ENCODE data around the gene WFDC12.
A peak's percentile ranks its signal among the peaks of the same experiment; 100 is the strongest.

WFDC12 gene

GRCh38 chr20:45094201-45094600, 30.1 kb downstream of the WFDC12 start:
- CTCF ChIA-PET: interaction anchor here (0.6 to 10.3 kb wide), 10 partner anchors 17 to 204 kb away, joined by 3 to 128 read pairs (median 6); no protein-coding TSS in a partner anchor
- H3K27me3 Mint-ChIP-seq: peaks cover 36% of the 10 kb centered on the region
- H3K4me1 Mint-ChIP-seq: peaks cover 11% of the 10 kb centered on the region
- H3K36me3 Mint-ChIP-seq: peaks cover 3% of the 10 kb centered on the region
- no peak overlapping the region for H3K4me3 Mint-ChIP-seq
- no peak overlapping the region for H3K27ac Mint-ChIP-seq
- H3K9me3 Mint-ChIP-seq: no peaks in the 10 kb centered on the region
- no peak for DNase-seq

- no peak overlapping the region for H3K27ac Mint-ChIP-seq
- peaks cover 23% of the 10 kb centered on the region for H3K27me3 Mint-ChIP-seq
- no peaks in the 10 kb centered on the region for H3K9me3 Mint-ChIP-seq
- no peak for DNase-seq
- peaks cover 4% of the 10 kb centered on the region for H3K4me1 Mint-ChIP-seq
- peaks cover 9% of the 10 kb centered on the region for H3K36me3 Mint-ChIP-seq
- no peak overlapping the region for H3K4me3 Mint-ChIP-seq
- CTCF ChIA-PET: interaction anchor here (6.7 to 10.3 kb wide), 3 partner anchors 18 to 199 kb away, joined by 63 to 128 read pairs (median 104); no protein-coding TSS in a partner anchor
Observed at GRCh38 chr20:45092898-45093297, 31.4 kb downstream of the WFDC12 start.

- H3K9me3 Mint-ChIP-seq: no peaks in the 10 kb centered on the region
- peaks cover 8% of the 10 kb centered on the region for H3K27me3 Mint-ChIP-seq
- peaks cover 18% of the 10 kb centered on the region for H3K36me3 Mint-ChIP-seq
- no peaks in the 10 kb centered on the region for H3K4me1 Mint-ChIP-seq
- CTCF ChIA-PET: interaction anchor here (1.7 to 9.6 kb wide), 2 partner anchors 20 to 47 kb away, joined by 4 to 128 read pairs; no protein-coding TSS in a partner anchor
- no peak overlapping the region for H3K27ac Mint-ChIP-seq
- no peak overlapping the region for H3K4me3 Mint-ChIP-seq
- no peak for DNase-seq
Observed at GRCh38 chr20:45091366-45091765, 32.9 kb downstream of the WFDC12 start.

- CTCF ChIA-PET: interaction anchor here (1.7 to 9.6 kb wide), 2 partner anchors 21 to 46 kb away, joined by 4 to 128 read pairs; no protein-coding TSS in a partner anchor
- H3K9me3 Mint-ChIP-seq: no peaks in the 10 kb centered on the region
- H3K36me3 Mint-ChIP-seq: peaks cover 27% of the 10 kb centered on the region
- H3K4me1 Mint-ChIP-seq: no peaks in the 10 kb centered on the region
- no peak for DNase-seq
- H3K27me3 Mint-ChIP-seq: no peaks in the 10 kb centered on the region
- no peak overlapping the region for H3K27ac Mint-ChIP-seq
- no peak overlapping the region for H3K4me3 Mint-ChIP-seq
Observed at GRCh38 chr20:45090481-45090880, 33.8 kb downstream of the WFDC12 start.

- H3K27ac Mint-ChIP-seq: no peak overlapping the region
- CTCF ChIA-PET: interaction anchor here (1.0 kb wide), 1 partner anchor 8 kb away, joined by 4 read pairs; no protein-coding TSS in a partner anchor
- peaks cover 47% of the 10 kb centered on the region for H3K36me3 Mint-ChIP-seq
Observed at GRCh38 chr20:45088247-45088646, 36.0 kb downstream of the WFDC12 start.

GRCh38 chr20:45087814-45088213, 36.5 kb downstream of the WFDC12 start:
- H3K4me3 Mint-ChIP-seq: no peak overlapping the region
- no peaks in the 10 kb centered on the region for H3K27me3 Mint-ChIP-seq
- H3K36me3 Mint-ChIP-seq: peaks cover 51% of the 10 kb centered on the region
- CTCF ChIA-PET: interaction anchor here (1.0 kb wide), 1 partner anchor 8 kb away, joined by 4 read pairs; no protein-coding TSS in a partner anchor
- DNase-seq: no peak
- H3K27ac Mint-ChIP-seq: peak overlapping the region; percentile 24
- peaks cover 2% of the 10 kb centered on the region for H3K9me3 Mint-ChIP-seq
- no peaks in the 10 kb centered on the region for H3K4me1 Mint-ChIP-seq

More at GRCh38 chr20:45088247-45088646, 36.0 kb downstream of the WFDC12 start:
- Mint-ChIP-seq H3K9me3 (no peaks in the 10 kb centered on the region), H3K4me3 (no peak overlapping the region), H3K4me1 (no peaks in the 10 kb centered on the region), H3K27me3 (no peaks in the 10 kb centered on the region)
- DNase-seq: no peak

- no peak for DNase-seq
- CTCF ChIA-PET: interaction anchor here (0.7 to 1.8 kb wide), 3 partner anchors 8 to 43 kb away, joined by 4 to 9 read pairs (median 4); no protein-coding TSS in a partner anchor
- no peaks in the 10 kb centered on the region for H3K4me1 Mint-ChIP-seq
- peaks cover 7% of the 10 kb centered on the region for H3K9me3 Mint-ChIP-seq
- no peaks in the 10 kb centered on the region for H3K27me3 Mint-ChIP-seq
- H3K4me3 Mint-ChIP-seq: no peak overlapping the region
- peaks cover 57% of the 10 kb centered on the region for H3K36me3 Mint-ChIP-seq
- no peak overlapping the region for H3K27ac Mint-ChIP-seq
Observed at GRCh38 chr20:45087097-45087790, 37.0 kb downstream of the WFDC12 start.

- Mint-ChIP-seq H3K36me3 (peaks cover 68% of the 10 kb centered on the region), H3K9me3 (peaks cover 11% of the 10 kb centered on the region), H3K4me3 (no peak overlapping the region), H3K27me3 (no peaks in the 10 kb centered on the region), H3K27ac (no peak overlapping the region), H3K4me1 (no peaks in the 10 kb centered on the region)
- CTCF ChIA-PET: interaction anchor here (1.1 to 1.8 kb wide), 2 partner anchors 10 to 12 kb away, joined by 4 to 9 read pairs; no protein-coding TSS in a partner anchor
- DNase-seq: no peak
Observed at GRCh38 chr20:45085867-45086266, 38.4 kb downstream of the WFDC12 start.

GRCh38 chr20:45085289-45085688, 39.0 kb downstream of the WFDC12 start:
- H3K36me3 Mint-ChIP-seq: peaks cover 74% of the 10 kb centered on the region
- no peaks in the 10 kb centered on the region for H3K27me3 Mint-ChIP-seq
- CTCF ChIA-PET: interaction anchor here (1.8 kb wide), 1 partner anchor 10 kb away, joined by 9 read pairs; no protein-coding TSS in a partner anchor
- H3K4me3 Mint-ChIP-seq: no peak overlapping the region
- no peak overlapping the region for H3K27ac Mint-ChIP-seq
- H3K4me1 Mint-ChIP-seq: no peaks in the 10 kb centered on the region
- peaks cover 11% of the 10 kb centered on the region for H3K9me3 Mint-ChIP-seq
- no peak for DNase-seq

- peaks cover 11% of the 10 kb centered on the region for H3K9me3 Mint-ChIP-seq
Observed at GRCh38 chr20:45083127-45083526, 41.1 kb downstream of the WFDC12 start.

GRCh38 chr20:45082468-45082867, 41.8 kb downstream of the WFDC12 start:
- Mint-ChIP-seq H3K9me3 (peaks cover 11% of the 10 kb centered on the region), H3K27me3 (no peaks in the 10 kb centered on the region), H3K27ac (no peak overlapping the region), H3K4me3 (no peak overlapping the region), H3K4me1 (no peaks in the 10 kb centered on the region), H3K36me3 (peaks cover 80% of the 10 kb centered on the region)
- CTCF ChIA-PET: interaction anchor here (0.6 to 2.0 kb wide), 3 partner anchors 13 to 135 kb away, joined by 4 to 12 read pairs (median 9); no protein-coding TSS in a partner anchor
- no peak for DNase-seq

More at GRCh38 chr20:45083127-45083526, 41.1 kb downstream of the WFDC12 start:
- no peaks in the 10 kb centered on the region for H3K27me3 Mint-ChIP-seq
- no peak overlapping the region for H3K4me3 Mint-ChIP-seq
- no peaks in the 10 kb centered on the region for H3K4me1 Mint-ChIP-seq
- peak overlapping the region; percentile 5 for H3K27ac Mint-ChIP-seq
- H3K36me3 Mint-ChIP-seq: peaks cover 82% of the 10 kb centered on the region
- CTCF ChIA-PET: interaction anchor here (0.9 to 2.0 kb wide), 3 partner anchors 13 to 39 kb away, joined by 3 to 12 read pairs (median 9); no protein-coding TSS in a partner anchor
- no peak for DNase-seq

GRCh38 chr20:45080867-45081624, 43.2 kb downstream of the WFDC12 start:
- no peak overlapping the region for H3K4me3 Mint-ChIP-seq
- peak; percentile 30 for DNase-seq
- no peaks in the 10 kb centered on the region for H3K4me1 Mint-ChIP-seq
- H3K27ac Mint-ChIP-seq: no peak overlapping the region
- no peaks in the 10 kb centered on the region for H3K27me3 Mint-ChIP-seq
- peaks cover 11% of the 10 kb centered on the region for H3K9me3 Mint-ChIP-seq
- peaks cover 85% of the 10 kb centered on the region for H3K36me3 Mint-ChIP-seq
- CTCF ChIA-PET: no interaction called here

GRCh38 chr20:45077559-45077958, 46.7 kb downstream of the WFDC12 start:
- H3K4me3 Mint-ChIP-seq: no peak overlapping the region

More at GRCh38 chr20:45077559-45077958, 46.7 kb downstream of the WFDC12 start:
- Mint-ChIP-seq H3K36me3 (peaks cover 64% of the 10 kb centered on the region), H3K4me1 (no peaks in the 10 kb centered on the region), H3K27me3 (no peaks in the 10 kb centered on the region), H3K27ac (no peak overlapping the region), H3K9me3 (peaks cover 7% of the 10 kb centered on the region)
- DNase-seq: no peak
- CTCF ChIA-PET: interaction anchor here (1.4 kb wide), 1 partner anchor 16 kb away, joined by 6 read pairs; no protein-coding TSS in a partner anchor

All from activated naive CD4-positive, alpha-beta T cell treated with anti-CD3 and anti-CD28 coated beads, Interleukin-2, amount 10 ng/mL, durations not matched to agents 7 days and 5 days (primary cell).